HG02763 (cell line): Measurements from ENCODE around the gene MOCS3.

Experiments
- ATAC-seq: cut with Tn5 transposase; IDR thresholded peaks from one replicate; pipeline ENCODE4 v1.9.1; 2021; ENCODE audit warnings: mild to moderate bottlenecking, moderate library complexity; ENCODE audit not compliant: unreplicated experiment

Gene MOCS3

GRCh38 chr20:50981714-50982048, 23.1 kb downstream of the MOCS3 start:
- ATAC-seq, result no peak

- no peak for ATAC-seq
Observed at GRCh38 chr20:50982363-50982762, 23.7 kb downstream of the MOCS3 start.

- ATAC-seq, result no peak
Observed at GRCh38 chr20:50983321-50983720, 24.7 kb downstream of the MOCS3 start.

GRCh38 chr20:50987493-50988210, 29.0 kb downstream of the MOCS3 start:
- no peak for ATAC-seq

GRCh38 chr20:50991076-50991475, 32.5 kb downstream of the MOCS3 start:
- no peak for ATAC-seq

- no peak for ATAC-seq
Observed at GRCh38 chr20:50992336-50992732, 33.7 kb downstream of the MOCS3 start.

GRCh38 chr20:50992733-50993457, 34.3 kb downstream of the MOCS3 start:
- ATAC-seq, result no peak

GRCh38 chr20:50993876-50994275, 35.3 kb downstream of the MOCS3 start:
- ATAC-seq, result no peak

- no peak for ATAC-seq
Observed at GRCh38 chr20:50995506-50995905, 36.9 kb downstream of the MOCS3 start.

GRCh38 chr20:50996901-50997865, 38.6 kb downstream of the MOCS3 start:
- no peak for ATAC-seq

GRCh38 chr20:50999355-50999754, 40.7 kb downstream of the MOCS3 start:
- ATAC-seq, result no peak

GRCh38 chr20:51001430-51002265, 43.0 kb downstream of the MOCS3 start:
- ATAC-seq, result no peak

- ATAC-seq, result no peak
Observed at GRCh38 chr20:51002633-51003032, 44.0 kb downstream of the MOCS3 start.

- no peak for ATAC-seq
Observed at GRCh38 chr20:51003753-51004152, 45.1 kb downstream of the MOCS3 start.

- no peak for ATAC-seq
Observed at GRCh38 chr20:51004305-51004727, 45.7 kb downstream of the MOCS3 start.

GRCh38 chr20:51004781-51005180, 46.2 kb downstream of the MOCS3 start:
- no peak for ATAC-seq

GRCh38 chr20:51005214-51005613, 46.6 kb downstream of the MOCS3 start:
- ATAC-seq, result no peak

GRCh38 chr20:51008718-51009117, 50.1 kb downstream of the MOCS3 start:
- ATAC-seq, result no peak

- ATAC-seq, result no peak
Observed at GRCh38 chr20:51009303-51010042, 50.9 kb downstream of the MOCS3 start.

- ATAC-seq, result no peak
Observed at GRCh38 chr20:51010043-51010365, 51.4 kb downstream of the MOCS3 start.
